Suprapubic skin (tissue), 3 donors: ENCODE data around the gene CDH13.

ENCODE experiments used
- POLR2A ChIP-seq, 2 donors: fragments of 450-650 bp; IDR thresholded peaks; one replicate each; pipeline ENCODE4 v1.6.1; 2017; ENCODE audit warnings: antibody characterized with exemption in 2 of 2, mild to moderate bottlenecking in 2 of 2, moderate library complexity in 2 of 2
- TF ChIP-seq, protein P1 (sequence below), 2 donors: fragments of 200-600 bp in 1 of 2; fragments of 450-650 bp in 1 of 2; sonication (generic) in 1 of 2; IDR thresholded peaks; one replicate each; pipeline ENCODE4 v1.5.1; 2016 to 2019; ENCODE audit warnings: antibody characterized with exemption in 2 of 2, mild to moderate bottlenecking in 1 of 2, moderate library complexity in 1 of 2

DNA sequence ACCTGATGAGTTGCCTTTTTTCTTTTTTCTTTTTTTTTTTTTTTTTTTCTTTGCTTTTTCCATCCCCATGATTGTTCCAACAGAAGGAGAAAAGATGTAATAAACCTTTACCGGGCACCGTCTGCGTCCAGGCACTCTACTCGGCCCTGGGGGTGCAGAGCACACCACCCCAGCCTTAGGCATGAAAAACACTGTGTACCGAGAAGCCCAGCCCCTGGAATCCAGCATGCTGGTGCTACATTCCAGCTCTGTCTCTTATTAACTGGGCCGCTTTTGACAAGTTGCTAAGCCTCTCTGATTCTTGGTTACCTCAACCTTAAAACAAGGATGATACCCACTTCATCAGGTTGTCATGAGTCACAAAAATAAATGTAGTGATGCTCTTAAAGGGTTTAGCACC lies 1117.0 kb downstream of the CDH13 start:
- TF ChIP-seq POLR2A (IDR thresholded peaks at IDR 0.05), result no peak
- TF ChIP-seq, protein P1, sequence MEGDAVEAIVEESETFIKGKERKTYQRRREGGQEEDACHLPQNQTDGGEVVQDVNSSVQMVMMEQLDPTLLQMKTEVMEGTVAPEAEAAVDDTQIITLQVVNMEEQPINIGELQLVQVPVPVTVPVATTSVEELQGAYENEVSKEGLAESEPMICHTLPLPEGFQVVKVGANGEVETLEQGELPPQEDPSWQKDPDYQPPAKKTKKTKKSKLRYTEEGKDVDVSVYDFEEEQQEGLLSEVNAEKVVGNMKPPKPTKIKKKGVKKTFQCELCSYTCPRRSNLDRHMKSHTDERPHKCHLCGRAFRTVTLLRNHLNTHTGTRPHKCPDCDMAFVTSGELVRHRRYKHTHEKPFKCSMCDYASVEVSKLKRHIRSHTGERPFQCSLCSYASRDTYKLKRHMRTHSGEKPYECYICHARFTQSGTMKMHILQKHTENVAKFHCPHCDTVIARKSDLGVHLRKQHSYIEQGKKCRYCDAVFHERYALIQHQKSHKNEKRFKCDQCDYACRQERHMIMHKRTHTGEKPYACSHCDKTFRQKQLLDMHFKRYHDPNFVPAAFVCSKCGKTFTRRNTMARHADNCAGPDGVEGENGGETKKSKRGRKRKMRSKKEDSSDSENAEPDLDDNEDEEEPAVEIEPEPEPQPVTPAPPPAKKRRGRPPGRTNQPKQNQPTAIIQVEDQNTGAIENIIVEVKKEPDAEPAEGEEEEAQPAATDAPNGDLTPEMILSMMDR (IDR thresholded peaks at IDR 0.05), result no peak
